Liver (tissue), 9 donors: Measurements from ENCODE around the gene SPIRE2. TPM values are rescaled to one million over a fixed set of nuclear protein-coding genes. Genes with fewer than 3 reads are reported as not detected.

Experiments
- DNase-seq: peaks from one replicate; pipeline ENCODE4 v3.0.0-alpha.2; 2017; ENCODE audit warnings: low spot score
- H3K27ac ChIP-seq, 2 donors: one replicate each; pipeline ENCODE4 v1.7.0; 2013; ENCODE audit warnings: inconsistent platforms in 2 of 2, low read length in 2 of 2, control low read depth in 1 of 2, low read depth in 1 of 2, mild to moderate bottlenecking in 1 of 2
- H3K27me3 ChIP-seq, 4 donors: one replicate each; pipeline versions ENCODE4 v1.6.1 to v1.7.0; 2013; ENCODE audit warnings: low read length in 3 of 4, inconsistent platforms in 1 of 4, mild to moderate bottlenecking in 1 of 4, moderate library complexity in 1 of 4; ENCODE audit not compliant: control insufficient read depth in 4 of 4, insufficient read depth in 4 of 4
- H3K36me3 ChIP-seq, 4 donors: one replicate each; pipeline versions ENCODE4 v1.6.1 to v1.7.0; 2013; ENCODE audit warnings: low read length in 3 of 4, mild to moderate bottlenecking in 3 of 4, low read depth in 1 of 4, moderate library complexity in 1 of 4; ENCODE audit not compliant: control insufficient read depth in 4 of 4, insufficient read depth in 3 of 4
- H3K4me1 ChIP-seq, 4 donors: one replicate each; pipeline versions ENCODE4 v1.6.1 to v1.7.0; 2013; ENCODE audit warnings: low read length in 3 of 4, mild to moderate bottlenecking in 3 of 4, moderate library complexity in 1 of 4; ENCODE audit not compliant: control insufficient read depth in 4 of 4, insufficient read depth in 4 of 4
- H3K4me3 ChIP-seq, 3 donors: one replicate each; pipeline versions ENCODE4 v1.6.1 to v1.7.0; 2013; ENCODE audit warnings: low read length in 3 of 3, control low read depth in 1 of 3, low read depth in 1 of 3, mild to moderate bottlenecking in 1 of 3
- H3K9ac ChIP-seq, 2 donors: one replicate each; pipeline ENCODE4 v1.7.0; 2013; ENCODE audit warnings: low read length in 2 of 2, mild to moderate bottlenecking in 2 of 2, moderate library complexity in 2 of 2, control low read depth in 1 of 2, low read depth in 1 of 2
- H3K9me3 ChIP-seq, 4 donors: one replicate each; pipeline versions ENCODE4 v1.6.1 to v1.7.0; 2013; ENCODE audit warnings: low read length in 3 of 4; ENCODE audit not compliant: control insufficient read depth in 4 of 4
- CTCF ChIP-seq: fragments of 150-350 bp; IDR thresholded peaks from 2 replicates; pipeline ENCODE4 v1.5.1; 2017; ENCODE audit warnings: improper control_type of control experiment, low read depth, low read length; ENCODE audit not compliant: missing input control
- FOXA1 ChIP-seq: IDR thresholded peaks from 2 replicates; pipeline ENCODE4 v1.6.1; 2016; ENCODE audit warnings: antibody characterized with exemption
- FOXA2 ChIP-seq: IDR thresholded peaks from 2 replicates; pipeline ENCODE4 v1.6.1; 2016; ENCODE audit warnings: antibody characterized with exemption
- GABPA ChIP-seq, 2 donors: IDR thresholded peaks in 1 of 2; conservative IDR thresholded peaks in 1 of 2; 2 replicates each; pipeline ENCODE4 v1.6.1; 2016; ENCODE audit warnings: antibody characterized with exemption in 2 of 2, mild to moderate bottlenecking in 1 of 2, moderate library complexity in 1 of 2
- HNF4A ChIP-seq, 2 donors: conservative IDR thresholded peaks; 2 replicates each; pipeline ENCODE4 v1.6.1; 2016; ENCODE audit warnings: antibody characterized with exemption in 2 of 2, mild to moderate bottlenecking in 2 of 2
- HNF4G ChIP-seq: IDR thresholded peaks from 2 replicates; pipeline ENCODE4 v1.6.1; 2016; ENCODE audit warnings: antibody characterized with exemption
- JUND ChIP-seq, 2 donors: IDR thresholded peaks; 2 replicates each; pipeline ENCODE4 v1.6.1; 2016; ENCODE audit warnings: antibody characterized with exemption in 2 of 2
- RAD21 ChIP-seq, 2 donors: IDR thresholded peaks; 2 replicates each; pipeline ENCODE4 v1.6.1; 2016; ENCODE audit warnings: antibody characterized with exemption in 2 of 2, mild to moderate bottlenecking in 2 of 2
- RXRA ChIP-seq, 2 donors: IDR thresholded peaks; 2 replicates each; pipeline ENCODE4 v1.6.1; 2017 to 2018; ENCODE audit warnings: antibody characterized with exemption in 2 of 2, mild to moderate bottlenecking in 1 of 2
- SP1 ChIP-seq: IDR thresholded peaks from 2 replicates; pipeline ENCODE4 v1.6.1; 2018; ENCODE audit warnings: antibody characterized with exemption, mild to moderate bottlenecking
- TAF1 ChIP-seq: conservative IDR thresholded peaks from 2 replicates; pipeline ENCODE4 v1.6.1; 2016; ENCODE audit warnings: antibody characterized with exemption, mild to moderate bottlenecking
- YY1 ChIP-seq: IDR thresholded peaks from 2 replicates; pipeline ENCODE4 v1.6.1; 2016; ENCODE audit warnings: antibody characterized with exemption, mild to moderate bottlenecking
- WGBS: extraction: QIAGEN DNeasy Blood & Tissue Kit; methylation state at CpG from one replicate; pipeline ENCODE4 v1.1.7; 2013; 5-methylcytosine and 5-hydroxymethylcytosine counted together
- polyA plus RNA-seq, 2 donors: library from polyadenylated mRNA; stranded (reverse) in 1 of 2; unstranded in 1 of 2; fragments of 200-250 nt in 1 of 2; fragments of >200 nt in 1 of 2; fragmentation: Nextera tagmentation in 1 of 2; extraction: Ambion mirVana in 1 of 2; gene quantifications; one replicate each; pipeline versions ENCODE4 v1.2.1 to v1.2.3, GENCODE V29; 2013 to 2015
- total RNA-seq, 2 donors: library from RNA; depleted of rRNA; stranded (reverse); fragments of >200 nt; gene quantifications; one replicate each; pipeline ENCODE4 v1.2.3, GENCODE V29; 2014
- TF ChIP-seq, protein P1 (sequence below): IDR thresholded peaks from 2 replicates; pipeline ENCODE4 v1.6.1; 2016; ENCODE audit warnings: antibody characterized with exemption
- TF ChIP-seq, protein P2 (sequence below): IDR thresholded peaks from 2 replicates; pipeline ENCODE4 v1.6.1; 2016; ENCODE audit warnings: antibody characterized with exemption, mild to moderate bottlenecking
- TF ChIP-seq, protein P3 (sequence below): IDR thresholded peaks from 2 replicates; pipeline ENCODE4 v1.6.1; 2016; ENCODE audit warnings: antibody characterized with exemption
- donor health status: healthy.
- donor health status: healthy.
- donor health status: healthy.
- donor health status: healthy.
- donor health status: healthy.

The SPIRE2 gene
- total and polyA plus RNA-seq, 4 donors = 1.7 to 7.2 (median 2.9) TPM

DNA sequence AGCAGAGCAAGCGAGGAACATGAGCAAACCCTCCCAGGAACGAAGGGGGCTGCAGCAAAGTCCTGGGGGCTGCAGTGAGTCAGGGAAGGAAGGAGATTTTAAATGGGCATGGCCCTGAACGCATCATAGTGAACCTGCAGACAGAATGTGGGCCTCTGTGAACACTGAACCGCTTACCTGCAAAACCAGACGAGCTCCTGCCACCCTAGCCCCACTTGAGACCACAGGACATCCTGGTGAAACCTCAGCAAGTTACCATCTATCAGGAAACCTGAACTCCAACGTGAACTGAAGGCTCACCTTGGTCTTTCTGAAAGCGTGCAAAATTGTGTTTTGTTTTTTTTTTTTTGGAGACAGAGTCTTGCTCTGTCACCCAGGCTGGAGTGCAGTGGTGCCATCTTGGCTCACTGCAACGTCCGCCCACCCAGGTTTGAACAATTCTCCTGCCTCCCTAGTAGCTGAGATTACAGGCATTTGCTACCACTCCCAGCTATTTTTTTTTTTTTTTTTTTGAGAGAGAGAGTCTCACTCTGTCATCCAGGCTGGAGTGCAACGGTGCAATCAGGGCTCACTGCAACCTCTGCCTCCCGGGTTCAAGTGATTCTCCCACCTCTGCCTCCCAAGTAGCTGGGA is 42.6 kb upstream of the SPIRE2 start:
- H3K36me3 ChIP-seq = no peaks in the 10 kb centered on the region
- no peak for TF ChIP-seq RXRA (IDR thresholded peaks at IDR 0.05)
- TF ChIP-seq, protein P1, sequence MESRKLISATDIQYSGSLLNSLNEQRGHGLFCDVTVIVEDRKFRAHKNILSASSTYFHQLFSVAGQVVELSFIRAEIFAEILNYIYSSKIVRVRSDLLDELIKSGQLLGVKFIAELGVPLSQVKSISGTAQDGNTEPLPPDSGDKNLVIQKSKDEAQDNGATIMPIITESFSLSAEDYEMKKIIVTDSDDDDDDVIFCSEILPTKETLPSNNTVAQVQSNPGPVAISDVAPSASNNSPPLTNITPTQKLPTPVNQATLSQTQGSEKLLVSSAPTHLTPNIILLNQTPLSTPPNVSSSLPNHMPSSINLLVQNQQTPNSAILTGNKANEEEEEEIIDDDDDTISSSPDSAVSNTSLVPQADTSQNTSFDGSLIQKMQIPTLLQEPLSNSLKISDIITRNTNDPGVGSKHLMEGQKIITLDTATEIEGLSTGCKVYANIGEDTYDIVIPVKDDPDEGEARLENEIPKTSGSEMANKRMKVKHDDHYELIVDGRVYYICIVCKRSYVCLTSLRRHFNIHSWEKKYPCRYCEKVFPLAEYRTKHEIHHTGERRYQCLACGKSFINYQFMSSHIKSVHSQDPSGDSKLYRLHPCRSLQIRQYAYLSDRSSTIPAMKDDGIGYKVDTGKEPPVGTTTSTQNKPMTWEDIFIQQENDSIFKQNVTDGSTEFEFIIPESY = no peak
- no peak for TF ChIP-seq GABPA (IDR thresholded peaks at IDR 0.05 in 1 of 2, conservative IDR thresholded peaks at IDR 0.05 in 1 of 2)
- TF ChIP-seq JUND (IDR thresholded peaks at IDR 0.05) = no peak
- 92% methylated on average over 11 of the region's 11 CpGs for WGBS
- no peak overlapping the region for H3K4me3 ChIP-seq
- no peaks in the 10 kb centered on the region for H3K9me3 ChIP-seq
- peaks cover 0 to 4% (median 0%) of the 10 kb centered on the region in 4 donors for H3K4me1 ChIP-seq
- no peak overlapping the region for H3K27ac ChIP-seq
- no peak for DNase-seq
- no peak overlapping the region for H3K9ac ChIP-seq
- no peaks in the 10 kb centered on the region for H3K27me3 ChIP-seq

GRCh38 chr16:89786474-89787364 is 41.6 kb upstream of the SPIRE2 start:
- WGBS = 97% methylated on average over 21 of the region's 21 CpGs

More at GRCh38 chr16:89786474-89787364, 41.6 kb upstream of the SPIRE2 start:
- no peak for DNase-seq
- Histone ChIP-seq H3K4me1 (peaks cover 0 to 4% (median 0%) of the 10 kb centered on the region in 4 donors), H3K27me3 (no peaks in the 10 kb centered on the region), H3K36me3 (no peaks in the 10 kb centered on the region), H3K9ac (no peak overlapping the region), H3K4me3 (no peak overlapping the region), H3K9me3 (no peaks in the 10 kb centered on the region), H3K27ac (no peak overlapping the region)
- TF ChIP-seq FOXA2 (no peak), SP1 (no peak), CTCF (no peak), HNF4A (conservative IDR thresholded peaks at IDR 0.05) (no peak), YY1 (no peak), HNF4G (no peak), TAF1 (no peak), RAD21 (IDR thresholded peaks at IDR 0.05) (no peak), FOXA1 (no peak)
- TF ChIP-seq, protein P2, sequence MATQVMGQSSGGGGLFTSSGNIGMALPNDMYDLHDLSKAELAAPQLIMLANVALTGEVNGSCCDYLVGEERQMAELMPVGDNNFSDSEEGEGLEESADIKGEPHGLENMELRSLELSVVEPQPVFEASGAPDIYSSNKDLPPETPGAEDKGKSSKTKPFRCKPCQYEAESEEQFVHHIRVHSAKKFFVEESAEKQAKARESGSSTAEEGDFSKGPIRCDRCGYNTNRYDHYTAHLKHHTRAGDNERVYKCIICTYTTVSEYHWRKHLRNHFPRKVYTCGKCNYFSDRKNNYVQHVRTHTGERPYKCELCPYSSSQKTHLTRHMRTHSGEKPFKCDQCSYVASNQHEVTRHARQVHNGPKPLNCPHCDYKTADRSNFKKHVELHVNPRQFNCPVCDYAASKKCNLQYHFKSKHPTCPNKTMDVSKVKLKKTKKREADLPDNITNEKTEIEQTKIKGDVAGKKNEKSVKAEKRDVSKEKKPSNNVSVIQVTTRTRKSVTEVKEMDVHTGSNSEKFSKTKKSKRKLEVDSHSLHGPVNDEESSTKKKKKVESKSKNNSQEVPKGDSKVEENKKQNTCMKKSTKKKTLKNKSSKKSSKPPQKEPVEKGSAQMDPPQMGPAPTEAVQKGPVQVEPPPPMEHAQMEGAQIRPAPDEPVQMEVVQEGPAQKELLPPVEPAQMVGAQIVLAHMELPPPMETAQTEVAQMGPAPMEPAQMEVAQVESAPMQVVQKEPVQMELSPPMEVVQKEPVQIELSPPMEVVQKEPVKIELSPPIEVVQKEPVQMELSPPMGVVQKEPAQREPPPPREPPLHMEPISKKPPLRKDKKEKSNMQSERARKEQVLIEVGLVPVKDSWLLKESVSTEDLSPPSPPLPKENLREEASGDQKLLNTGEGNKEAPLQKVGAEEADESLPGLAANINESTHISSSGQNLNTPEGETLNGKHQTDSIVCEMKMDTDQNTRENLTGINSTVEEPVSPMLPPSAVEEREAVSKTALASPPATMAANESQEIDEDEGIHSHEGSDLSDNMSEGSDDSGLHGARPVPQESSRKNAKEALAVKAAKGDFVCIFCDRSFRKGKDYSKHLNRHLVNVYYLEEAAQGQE = no peak
- TF ChIP-seq, protein P3, sequence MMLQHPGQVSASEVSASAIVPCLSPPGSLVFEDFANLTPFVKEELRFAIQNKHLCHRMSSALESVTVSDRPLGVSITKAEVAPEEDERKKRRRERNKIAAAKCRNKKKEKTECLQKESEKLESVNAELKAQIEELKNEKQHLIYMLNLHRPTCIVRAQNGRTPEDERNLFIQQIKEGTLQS = no peak
